HEK293T (cell line): ENCODE data around the gene PDE6A.

Experiments used
- CTCF ChIA-PET: fragments of 350-600 bp; formaldehyde crosslinking; extraction: SDS; loops from one replicate; lab custom pipeline; 2021; ENCODE audit warnings: antibody characterized with exemption, inconsistent platforms; lab: Yijun Ruan, JAX
- POLR2A ChIA-PET: fragments of 350-600 bp; formaldehyde crosslinking; extraction: SDS; loops from one replicate; lab custom pipeline; 2020; ENCODE audit warnings: antibody characterized with exemption, inconsistent platforms; lab: Yijun Ruan, JAX
- DNase-seq: peaks from one replicate; pipeline ENCODE4 v3.0.0; 2012; ENCODE audit warnings: mixed read lengths; ENCODE audit errors: extremely low spot score
- ARNT ChIP-seq: fragments of 450-650 bp; IDR thresholded peaks from 2 replicates; pipeline ENCODE4 v1.6.1; 2017; ENCODE audit warnings: mild to moderate bottlenecking
- BHLHE40 ChIP-seq: fragments of 450-650 bp; IDR thresholded peaks from 2 replicates; pipeline ENCODE4 v1.6.1; 2016; ENCODE audit warnings: mild to moderate bottlenecking, moderate library complexity, borderline replicate concordance
- CTBP1 ChIP-seq: fragments of 450-650 bp; IDR thresholded peaks from 2 replicates; pipeline ENCODE4 v1.6.1; 2016; ENCODE audit warnings: borderline replicate concordance
- ELF4 ChIP-seq: fragments of 450-650 bp; IDR thresholded peaks from 2 replicates; pipeline ENCODE4 v1.6.1; 2017; ENCODE audit warnings: antibody characterized with exemption
- FOXA1 ChIP-seq: fragments of 450-650 bp; IDR thresholded peaks from 2 replicates; pipeline ENCODE4 v1.6.1; 2016; ENCODE audit warnings: mild to moderate bottlenecking
- FOXK2 ChIP-seq: fragments of 450-650 bp; IDR thresholded peaks from 2 replicates; pipeline ENCODE4 v1.6.1; 2016; ENCODE audit warnings: mild to moderate bottlenecking
- FOXM1 ChIP-seq: fragments of 450-650 bp; IDR thresholded peaks from 2 replicates; pipeline ENCODE4 v1.6.1; 2017; ENCODE audit warnings: mild to moderate bottlenecking, borderline replicate concordance
- HDGF ChIP-seq: fragments of 450-650 bp; IDR thresholded peaks from 2 replicates; pipeline ENCODE4 v1.6.1; 2017; ENCODE audit warnings: antibody characterized with exemption, borderline replicate concordance
- L3MBTL2 ChIP-seq: fragments of 450-650 bp; conservative IDR thresholded peaks from 2 replicates; pipeline ENCODE4 v1.6.1; 2016; ENCODE audit warnings: mild to moderate bottlenecking
- LEF1 ChIP-seq: fragments of 450-650 bp; IDR thresholded peaks from 2 replicates; pipeline ENCODE4 v1.6.1; 2017; ENCODE audit warnings: mild to moderate bottlenecking, borderline replicate concordance
- NFRKB ChIP-seq: fragments of 450-650 bp; IDR thresholded peaks from 2 replicates; pipeline ENCODE4 v1.6.1; 2016; ENCODE audit warnings: mild to moderate bottlenecking, moderate library complexity
- SP1 ChIP-seq: fragments of 450-650 bp; IDR thresholded peaks from 2 replicates; pipeline ENCODE4 v1.6.1; 2017
- SUZ12 ChIP-seq: fragments of 450-650 bp; IDR thresholded peaks from 2 replicates; pipeline ENCODE4 v1.6.1; 2016; ENCODE audit warnings: mild to moderate bottlenecking
- TARDBP ChIP-seq: fragments of 450-650 bp; IDR thresholded peaks from 2 replicates; pipeline ENCODE4 v1.6.1; 2016
- ZNF384 ChIP-seq: fragments of 450-650 bp; IDR thresholded peaks from 2 replicates; pipeline ENCODE4 v1.6.1; 2016
- TF ChIP-seq, protein P1 (sequence below): fragments of 450-650 bp; IDR thresholded peaks from 2 replicates; pipeline ENCODE4 v1.6.1; 2016

The PDE6A gene

GRCh38 chr5:149824120-149824519, 120.5 kb downstream of the PDE6A start:
- POLR2A ChIA-PET = no interaction called here
- TF ChIP-seq ZNF384 (no peak), FOXK2 (no peak), FOXM1 (no peak), SP1 (no peak), CTBP1 (no peak), L3MBTL2 (no peak), TARDBP (no peak), HDGF (no peak), NFRKB (no peak), SUZ12 (no peak), LEF1 (no peak), ELF4 (no peak), FOXA1 (no peak), BHLHE40 (no peak)
- TF ChIP-seq, protein P1, sequence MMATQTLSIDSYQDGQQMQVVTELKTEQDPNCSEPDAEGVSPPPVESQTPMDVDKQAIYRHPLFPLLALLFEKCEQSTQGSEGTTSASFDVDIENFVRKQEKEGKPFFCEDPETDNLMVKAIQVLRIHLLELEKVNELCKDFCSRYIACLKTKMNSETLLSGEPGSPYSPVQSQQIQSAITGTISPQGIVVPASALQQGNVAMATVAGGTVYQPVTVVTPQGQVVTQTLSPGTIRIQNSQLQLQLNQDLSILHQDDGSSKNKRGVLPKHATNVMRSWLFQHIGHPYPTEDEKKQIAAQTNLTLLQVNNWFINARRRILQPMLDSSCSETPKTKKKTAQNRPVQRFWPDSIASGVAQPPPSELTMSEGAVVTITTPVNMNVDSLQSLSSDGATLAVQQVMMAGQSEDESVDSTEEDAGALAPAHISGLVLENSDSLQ = no peak
- CTCF ChIA-PET = no interaction called here
- DNase-seq = no peak

- no peak for DNase-seq
- CTCF ChIA-PET = interaction anchor here (1.3 to 1.4 kb wide), 2 partner anchors 10 to 156 kb away, joined by 4 read pairs; no protein-coding TSS in a partner anchor
- POLR2A ChIA-PET = interaction anchor here (1.2 kb wide), 1 partner anchor 92 kb away, joined by 4 read pairs; no protein-coding TSS in a partner anchor
- no peak for TF ChIP-seq ELF4
Measured at GRCh38 chr5:149823375-149823774, 121.2 kb downstream of the PDE6A start.

GRCh38 chr5:149822301-149822700, 122.3 kb downstream of the PDE6A start:
- no peak for TF ChIP-seq ZNF384
- no peak for TF ChIP-seq SUZ12
- TF ChIP-seq NFRKB = no peak
- TF ChIP-seq ARNT = no peak
- no peak for TF ChIP-seq LEF1
- TF ChIP-seq, protein P1 = no peak
- no peak for TF ChIP-seq L3MBTL2
- no peak for TF ChIP-seq FOXM1
- TF ChIP-seq SP1 = no peak
- no peak for TF ChIP-seq CTBP1
- no peak for TF ChIP-seq ELF4
- TF ChIP-seq FOXA1 = no peak
- no peak for TF ChIP-seq BHLHE40
- no peak for TF ChIP-seq TARDBP
- TF ChIP-seq FOXK2 = no peak
- TF ChIP-seq HDGF = no peak
- ChIA-PET CTCF (interaction anchor here (0.8 to 1.4 kb wide), 3 partner anchors 12 to 155 kb away, joined by 3 to 4 read pairs (median 4); no protein-coding TSS in a partner anchor), POLR2A (no interaction called here)
- DNase-seq = no peak

GRCh38 chr5:149820536-149821510, 123.8 kb downstream of the PDE6A start:
- DNase-seq = no peak
- POLR2A ChIA-PET = no interaction called here
- TF ChIP-seq HDGF (no peak), SP1 (no peak), FOXK2 (no peak), FOXM1 (no peak), ZNF384 (no peak), FOXA1 (no peak), ARNT (no peak), TARDBP (no peak), LEF1 (no peak), SUZ12 (no peak), NFRKB (no peak)
- CTCF ChIA-PET = interaction anchor here (0.5 to 1.4 kb wide), 6 partner anchors 8 to 184 kb away, joined by 3 to 7 read pairs (median 3); no protein-coding TSS in a partner anchor

- POLR2A ChIA-PET = no interaction called here
- CTCF ChIA-PET = interaction anchor here (0.5 to 1.4 kb wide), 4 partner anchors 9 to 152 kb away, joined by 3 to 7 read pairs (median 4); no protein-coding TSS in a partner anchor
- TF ChIP-seq HDGF (no peak), SUZ12 (no peak), CTBP1 (no peak), BHLHE40 (no peak), FOXM1 (no peak), TARDBP (no peak), LEF1 (no peak), NFRKB (no peak), ARNT (no peak), L3MBTL2 (no peak)
- TF ChIP-seq, protein P1 = no peak
- no peak for DNase-seq
Measured at GRCh38 chr5:149820012-149820411, 124.6 kb downstream of the PDE6A start.

DNA sequence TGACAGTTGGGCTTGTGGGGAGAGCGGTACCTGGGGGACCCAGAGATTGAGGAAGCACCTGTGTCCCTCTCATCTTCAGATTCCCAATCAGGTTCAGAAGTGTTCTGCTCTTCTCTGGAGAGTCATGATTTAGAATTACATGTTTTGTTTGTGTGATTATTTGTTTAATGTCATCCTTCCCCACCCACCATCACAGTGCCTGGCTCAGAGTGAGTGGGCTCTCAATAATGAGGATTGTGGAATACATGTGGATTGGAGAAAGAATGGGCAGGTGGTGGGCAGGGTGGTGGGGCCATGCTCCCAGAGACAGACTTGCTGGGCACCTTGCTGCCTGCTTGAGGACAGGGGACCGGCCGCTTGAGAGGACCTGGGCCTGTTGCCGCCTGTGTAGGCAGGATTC, 126.5 kb downstream of the PDE6A start:
- POLR2A ChIA-PET = no interaction called here
- TF ChIP-seq BHLHE40 = no peak
- no peak for TF ChIP-seq L3MBTL2
- TF ChIP-seq ELF4 = no peak
- TF ChIP-seq HDGF = no peak
- TF ChIP-seq FOXM1 = no peak
- TF ChIP-seq FOXA1 = no peak
- TF ChIP-seq ZNF384 = no peak
- no peak for TF ChIP-seq ARNT
- TF ChIP-seq NFRKB = no peak
- no peak for TF ChIP-seq LEF1
- TF ChIP-seq, protein P1 = no peak
- no peak for TF ChIP-seq FOXK2
- no peak for TF ChIP-seq TARDBP
- TF ChIP-seq CTBP1 = no peak
- TF ChIP-seq SUZ12 = no peak
- no peak for TF ChIP-seq SP1
- no peak for DNase-seq
- CTCF ChIA-PET = interaction anchor here (0.5 kb wide), 1 partner anchor 12 kb away, joined by 3 read pairs; no protein-coding TSS in a partner anchor
